ENCODE data around the gene GULP1.
"Not testable (repeated sequence)": the region's sequence is repeated elsewhere in the genome, so short reads cannot be mapped to it uniquely, and the experiment has no call there.

GULP1 gene

GRCh38 chr2:188298937-188299371 lies 7.3 kb downstream of the GULP1 start:
- H3K27ac Mint-ChIP-seq; H3K4me3 Mint-ChIP-seq; H3K9me3 Mint-ChIP-seq; H3K4me1 Mint-ChIP-seq (ENCODE audit: low read depth); H3K36me3 Mint-ChIP-seq (ENCODE audit: low read depth); DNase-seq (ENCODE audit: low spot score); H3K27me3 Mint-ChIP-seq (ENCODE audit: low read depth): not testable (repeated sequence)

GRCh38 chr2:188303363-188304031 lies 11.8 kb downstream of the GULP1 start:
- H3K36me3 Mint-ChIP-seq (ENCODE audit: low read depth): no peaks in the 10 kb centered on the region
- H3K9me3 Mint-ChIP-seq: no peaks in the 10 kb centered on the region
- H3K4me3 Mint-ChIP-seq: no peak overlapping the region
- no peaks in the 10 kb centered on the region for H3K4me1 Mint-ChIP-seq (ENCODE audit: low read depth)
- DNase-seq (ENCODE audit: low spot score): no peak
- no peak overlapping the region for H3K27ac Mint-ChIP-seq
- no peaks in the 10 kb centered on the region for H3K27me3 Mint-ChIP-seq (ENCODE audit: low read depth)

GRCh38 chr2:188305271-188305670 lies 13.6 kb downstream of the GULP1 start:
- H3K9me3 Mint-ChIP-seq: no peaks in the 10 kb centered on the region
- H3K27me3 Mint-ChIP-seq (ENCODE audit: low read depth): no peaks in the 10 kb centered on the region
- H3K4me3 Mint-ChIP-seq: no peak overlapping the region
- no peak overlapping the region for H3K27ac Mint-ChIP-seq
- no peaks in the 10 kb centered on the region for H3K4me1 Mint-ChIP-seq (ENCODE audit: low read depth)
- no peak for DNase-seq (ENCODE audit: low spot score)
- H3K36me3 Mint-ChIP-seq (ENCODE audit: low read depth): no peaks in the 10 kb centered on the region

- H3K4me1 Mint-ChIP-seq (ENCODE audit: low read depth): no peaks in the 10 kb centered on the region
- H3K36me3 Mint-ChIP-seq (ENCODE audit: low read depth): no peaks in the 10 kb centered on the region
- H3K27me3 Mint-ChIP-seq (ENCODE audit: low read depth): no peaks in the 10 kb centered on the region
- no peak overlapping the region for H3K4me3 Mint-ChIP-seq
- DNase-seq (ENCODE audit: low spot score): no peak
- no peak overlapping the region for H3K27ac Mint-ChIP-seq
- H3K9me3 Mint-ChIP-seq: no peaks in the 10 kb centered on the region
Measured at GRCh38 chr2:188306271-188306670, 14.6 kb downstream of the GULP1 start.

- H3K27me3 Mint-ChIP-seq (ENCODE audit: low read depth): no peaks in the 10 kb centered on the region
- H3K27ac Mint-ChIP-seq: no peak overlapping the region
- no peaks in the 10 kb centered on the region for H3K4me1 Mint-ChIP-seq (ENCODE audit: low read depth)
- no peaks in the 10 kb centered on the region for H3K9me3 Mint-ChIP-seq
- no peak overlapping the region for H3K4me3 Mint-ChIP-seq
- DNase-seq (ENCODE audit: low spot score): no peak
- H3K36me3 Mint-ChIP-seq (ENCODE audit: low read depth): no peaks in the 10 kb centered on the region
Measured at GRCh38 chr2:188307850-188308283, 16.2 kb downstream of the GULP1 start.

- Mint-ChIP-seq H3K9me3 (no peaks in the 10 kb centered on the region), H3K27me3 (ENCODE audit: low read depth) (no peaks in the 10 kb centered on the region), H3K4me3 (no peak overlapping the region), H3K27ac (no peak overlapping the region), H3K36me3 (ENCODE audit: low read depth) (no peaks in the 10 kb centered on the region), H3K4me1 (ENCODE audit: low read depth) (no peaks in the 10 kb centered on the region)
- no peak for DNase-seq (ENCODE audit: low spot score)
Measured at GRCh38 chr2:188308483-188308882, 16.8 kb downstream of the GULP1 start.

- no peak overlapping the region for H3K27ac Mint-ChIP-seq
- no peaks in the 10 kb centered on the region for H3K4me1 Mint-ChIP-seq (ENCODE audit: low read depth)
- H3K4me3 Mint-ChIP-seq: no peak overlapping the region
- no peaks in the 10 kb centered on the region for H3K27me3 Mint-ChIP-seq (ENCODE audit: low read depth)
- DNase-seq (ENCODE audit: low spot score): no peak
- H3K9me3 Mint-ChIP-seq: no peaks in the 10 kb centered on the region
- no peaks in the 10 kb centered on the region for H3K36me3 Mint-ChIP-seq (ENCODE audit: low read depth)
Measured at GRCh38 chr2:188309364-188309763, 17.7 kb downstream of the GULP1 start.

- H3K4me1 Mint-ChIP-seq (ENCODE audit: low read depth): no peaks in the 10 kb centered on the region
- no peak for DNase-seq (ENCODE audit: low spot score)
- no peaks in the 10 kb centered on the region for H3K27me3 Mint-ChIP-seq (ENCODE audit: low read depth)
- H3K4me3 Mint-ChIP-seq: no peak overlapping the region
- H3K9me3 Mint-ChIP-seq: no peaks in the 10 kb centered on the region
- no peaks in the 10 kb centered on the region for H3K36me3 Mint-ChIP-seq (ENCODE audit: low read depth)
- H3K27ac Mint-ChIP-seq: no peak overlapping the region
Measured at GRCh38 chr2:188314314-188315054, 22.8 kb downstream of the GULP1 start.

GRCh38 chr2:188315750-188316149 lies 24.1 kb downstream of the GULP1 start:
- no peaks in the 10 kb centered on the region for H3K4me1 Mint-ChIP-seq (ENCODE audit: low read depth)
- DNase-seq (ENCODE audit: low spot score): no peak
- H3K4me3 Mint-ChIP-seq: no peak overlapping the region
- no peaks in the 10 kb centered on the region for H3K9me3 Mint-ChIP-seq
- no peaks in the 10 kb centered on the region for H3K36me3 Mint-ChIP-seq (ENCODE audit: low read depth)
- no peak overlapping the region for H3K27ac Mint-ChIP-seq
- H3K27me3 Mint-ChIP-seq (ENCODE audit: low read depth): no peaks in the 10 kb centered on the region

- no peak overlapping the region for H3K27ac Mint-ChIP-seq
- DNase-seq (ENCODE audit: low spot score): no peak
- H3K27me3 Mint-ChIP-seq (ENCODE audit: low read depth): no peaks in the 10 kb centered on the region
- H3K4me1 Mint-ChIP-seq (ENCODE audit: low read depth): no peaks in the 10 kb centered on the region
- H3K9me3 Mint-ChIP-seq: no peaks in the 10 kb centered on the region
- no peaks in the 10 kb centered on the region for H3K36me3 Mint-ChIP-seq (ENCODE audit: low read depth)
- H3K4me3 Mint-ChIP-seq: no peak overlapping the region
Measured at GRCh38 chr2:188316342-188316741, 24.7 kb downstream of the GULP1 start.

- DNase-seq (ENCODE audit: low spot score): no peak
- Mint-ChIP-seq H3K4me3 (no peak overlapping the region), H3K36me3 (ENCODE audit: low read depth) (no peaks in the 10 kb centered on the region), H3K4me1 (ENCODE audit: low read depth) (no peaks in the 10 kb centered on the region), H3K27me3 (ENCODE audit: low read depth) (no peaks in the 10 kb centered on the region), H3K9me3 (no peaks in the 10 kb centered on the region), H3K27ac (no peak overlapping the region)
Measured at GRCh38 chr2:188316791-188317423, 25.2 kb downstream of the GULP1 start.

GRCh38 chr2:188318161-188318749 lies 26.6 kb downstream of the GULP1 start:
- no peaks in the 10 kb centered on the region for H3K4me1 Mint-ChIP-seq (ENCODE audit: low read depth)
- no peaks in the 10 kb centered on the region for H3K27me3 Mint-ChIP-seq (ENCODE audit: low read depth)
- no peak overlapping the region for H3K27ac Mint-ChIP-seq
- no peaks in the 10 kb centered on the region for H3K36me3 Mint-ChIP-seq (ENCODE audit: low read depth)
- H3K9me3 Mint-ChIP-seq: no peaks in the 10 kb centered on the region
- DNase-seq (ENCODE audit: low spot score): no peak
- H3K4me3 Mint-ChIP-seq: no peak overlapping the region

GRCh38 chr2:188319838-188320237 lies 28.2 kb downstream of the GULP1 start:
- Mint-ChIP-seq H3K27ac (no peak overlapping the region), H3K4me3 (no peak overlapping the region), H3K27me3 (ENCODE audit: low read depth) (no peaks in the 10 kb centered on the region), H3K36me3 (ENCODE audit: low read depth) (no peaks in the 10 kb centered on the region), H3K4me1 (ENCODE audit: low read depth) (no peaks in the 10 kb centered on the region), H3K9me3 (no peaks in the 10 kb centered on the region)
- DNase-seq (ENCODE audit: low spot score): no peak

- H3K36me3 Mint-ChIP-seq (ENCODE audit: low read depth): no peaks in the 10 kb centered on the region
- no peaks in the 10 kb centered on the region for H3K4me1 Mint-ChIP-seq (ENCODE audit: low read depth)
- no peak overlapping the region for H3K27ac Mint-ChIP-seq
- DNase-seq (ENCODE audit: low spot score): no peak
- H3K4me3 Mint-ChIP-seq: no peak overlapping the region
- no peaks in the 10 kb centered on the region for H3K27me3 Mint-ChIP-seq (ENCODE audit: low read depth)
- H3K9me3 Mint-ChIP-seq: no peaks in the 10 kb centered on the region
Measured at GRCh38 chr2:188320861-188321260, 29.2 kb downstream of the GULP1 start.
